Gastroesophageal sphincter (tissue), 4 donors: Measurements from ENCODE around the gene MRPL43. TPM values are rescaled to one million over a fixed set of nuclear protein-coding genes. Genes with fewer than 3 reads are reported as not detected.

Experiments
- ATAC-seq: fragments of 150-250 bp; one replicate; pipeline ENCODE4 v1.9.1; 2016; ENCODE audit warnings: mild to moderate bottlenecking, moderate library complexity
- H3K27ac ChIP-seq, 4 donors: fragments of 200-600 bp; sonication (generic) in 3 of 4; 1 replicate in 3 of 4; 2 replicates in 1 of 4; pipeline ENCODE4 v1.5.1; 2016 to 2019
- H3K27me3 ChIP-seq: fragments of 200-600 bp; sonication (generic); one replicate; pipeline ENCODE4 v1.5.1; 2019
- H3K36me3 ChIP-seq, 2 donors: fragments of 200-600 bp; sonication (generic); one replicate each; pipeline ENCODE4 v1.5.1; 2019; ENCODE audit warnings: control low read depth in 1 of 2
- H3K4me1 ChIP-seq, 3 donors: fragments of 200-600 bp; sonication (generic); 1 replicate in 2 of 3; 2 replicates in 1 of 3; pipeline ENCODE4 v1.5.1; 2016 to 2019; ENCODE audit warnings: control low read depth in 2 of 3
- H3K4me3 ChIP-seq, 2 donors: fragments of 200-600 bp; sonication (generic); one replicate each; pipeline ENCODE4 v1.5.1; 2019; ENCODE audit warnings: mild to moderate bottlenecking in 1 of 2, moderate library complexity in 1 of 2
- H3K9me3 ChIP-seq, 3 donors: fragments of 200-600 bp; sonication (generic); one replicate each; pipeline ENCODE4 v1.5.1; 2017 to 2019; ENCODE audit warnings: control low read depth in 2 of 3
- EP300 ChIP-seq: sonication (generic); formaldehyde crosslinking; IDR thresholded peaks from one replicate; pipeline ENCODE4 v1.6.1; 2017; ENCODE audit warnings: antibody characterized with exemption, mild to moderate bottlenecking
- POLR2A ChIP-seq, 2 donors: fragments of 450-650 bp; IDR thresholded peaks; one replicate each; pipeline ENCODE4 v1.6.1; 2017; ENCODE audit warnings: antibody characterized with exemption in 2 of 2, mild to moderate bottlenecking in 2 of 2, moderate library complexity in 1 of 2
- POLR2AphosphoS5 ChIP-seq: sonication (generic); formaldehyde crosslinking; IDR thresholded peaks from one replicate; pipeline ENCODE4 v1.6.1; 2017; ENCODE audit warnings: antibody characterized with exemption
- WGBS, 2 donors: methylation state at CpG; one replicate each; pipeline ENCODE4 v1.1.5; 2018; ENCODE audit warnings: low coverage in 1 of 2; 5-methylcytosine and 5-hydroxymethylcytosine counted together
- total RNA-seq, 4 donors: library from RNA; depleted of rRNA; stranded (reverse); fragments of >200 nt; gene quantifications; one replicate each; pipeline ENCODE4 v1.1.0, GENCODE V29; 2016
- TF ChIP-seq, protein P1 (sequence below), 4 experiments: fragments of 200-600 bp in 2 of 4; fragments of 450-650 bp in 2 of 4; sonication (generic) in 1 of 4; IDR thresholded peaks; one replicate each; pipeline ENCODE4 v1.5.1; 2017 to 2019; ENCODE audit warnings: antibody characterized with exemption in 4 of 4, mild to moderate bottlenecking in 2 of 4, moderate library complexity in 2 of 4

MRPL43 gene
- total RNA-seq, 4 donors from 2014 or later: 58.0 to 93.8 (median 80.7) TPM

DNA sequence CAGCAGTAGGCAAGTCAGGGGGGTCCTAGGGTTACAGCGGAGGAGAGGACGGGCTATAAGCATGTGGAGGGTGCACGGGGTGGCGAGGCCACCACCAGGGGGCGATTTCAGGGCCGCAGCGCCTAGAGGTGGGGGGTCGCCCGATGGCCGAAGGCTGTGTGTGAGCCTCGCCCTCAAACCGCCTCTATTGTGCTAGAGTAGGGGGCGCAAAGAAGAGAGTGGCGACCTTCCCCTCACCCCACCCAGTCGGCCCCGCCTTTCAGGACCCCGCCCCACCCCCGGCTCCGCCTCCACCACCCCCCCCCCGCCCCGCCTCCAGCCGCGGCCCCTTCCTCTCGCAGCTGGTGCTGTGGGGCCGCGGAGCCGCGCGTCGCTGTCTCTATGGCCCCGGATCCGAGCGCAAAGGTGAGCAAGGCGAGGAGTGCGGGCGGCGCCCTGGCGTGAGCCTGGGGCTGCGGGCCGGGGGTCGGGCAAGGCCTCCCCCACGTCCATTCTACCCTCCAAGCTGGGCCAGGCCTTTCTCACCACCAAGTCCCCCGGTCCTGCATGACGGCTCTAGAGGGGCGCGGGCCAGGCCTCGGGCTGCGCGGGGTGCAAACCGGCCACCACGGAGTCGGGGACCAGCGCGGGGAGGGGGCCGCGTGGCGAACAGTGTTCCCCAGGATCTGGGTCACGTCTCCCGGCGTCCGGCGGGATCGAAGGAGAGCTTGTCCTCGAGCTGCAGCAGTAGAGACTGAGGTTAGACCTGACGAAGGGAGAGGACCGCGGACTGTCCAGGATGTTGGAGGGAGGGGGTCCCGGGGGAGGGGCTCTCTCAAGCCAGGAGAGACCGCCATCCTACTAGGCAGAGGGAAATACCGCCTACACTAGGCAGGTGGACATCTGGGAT is 17.9 kb downstream of the MRPL43 start, which contains the start of gene SEMA4G:
Gene SEMA4G, plus strand, starts transcription at position 318 of the 889 bp plus-strand sequence. CDS start 3,409 bp downstream, outside the sequence.
- H3K27me3 ChIP-seq: no peaks in the 10 kb centered on the region
- TF ChIP-seq POLR2AphosphoS5 (no peak), EP300 (no peak), POLR2A (IDR thresholded peaks at IDR 0.05) (no peak)
- TF ChIP-seq, protein P1, sequence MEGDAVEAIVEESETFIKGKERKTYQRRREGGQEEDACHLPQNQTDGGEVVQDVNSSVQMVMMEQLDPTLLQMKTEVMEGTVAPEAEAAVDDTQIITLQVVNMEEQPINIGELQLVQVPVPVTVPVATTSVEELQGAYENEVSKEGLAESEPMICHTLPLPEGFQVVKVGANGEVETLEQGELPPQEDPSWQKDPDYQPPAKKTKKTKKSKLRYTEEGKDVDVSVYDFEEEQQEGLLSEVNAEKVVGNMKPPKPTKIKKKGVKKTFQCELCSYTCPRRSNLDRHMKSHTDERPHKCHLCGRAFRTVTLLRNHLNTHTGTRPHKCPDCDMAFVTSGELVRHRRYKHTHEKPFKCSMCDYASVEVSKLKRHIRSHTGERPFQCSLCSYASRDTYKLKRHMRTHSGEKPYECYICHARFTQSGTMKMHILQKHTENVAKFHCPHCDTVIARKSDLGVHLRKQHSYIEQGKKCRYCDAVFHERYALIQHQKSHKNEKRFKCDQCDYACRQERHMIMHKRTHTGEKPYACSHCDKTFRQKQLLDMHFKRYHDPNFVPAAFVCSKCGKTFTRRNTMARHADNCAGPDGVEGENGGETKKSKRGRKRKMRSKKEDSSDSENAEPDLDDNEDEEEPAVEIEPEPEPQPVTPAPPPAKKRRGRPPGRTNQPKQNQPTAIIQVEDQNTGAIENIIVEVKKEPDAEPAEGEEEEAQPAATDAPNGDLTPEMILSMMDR (IDR thresholded peaks at IDR 0.05): peak in 3 of 4 experiments; percentile 53 to 81 (median 69)
- 20 to 33% methylated on average over 1 to 3 of the region's 70 CpGs for WGBS, 2 donors
- peaks cover 0 to 21% (median 11%) of the 10 kb centered on the region in 3 donors for H3K4me1 ChIP-seq
- peak within 1 kb of the TSS; percentile 32 to 62 for H3K4me3 ChIP-seq
- no peaks in the 10 kb centered on the region for H3K9me3 ChIP-seq
- H3K27ac ChIP-seq: peak within 1 kb of the TSS in 2 of 4 donors; percentile 4 to 54
- peaks cover 0 to 23% of the 10 kb centered on the region in 2 donors for H3K36me3 ChIP-seq
- ATAC-seq: peak; percentile 85

DNA sequence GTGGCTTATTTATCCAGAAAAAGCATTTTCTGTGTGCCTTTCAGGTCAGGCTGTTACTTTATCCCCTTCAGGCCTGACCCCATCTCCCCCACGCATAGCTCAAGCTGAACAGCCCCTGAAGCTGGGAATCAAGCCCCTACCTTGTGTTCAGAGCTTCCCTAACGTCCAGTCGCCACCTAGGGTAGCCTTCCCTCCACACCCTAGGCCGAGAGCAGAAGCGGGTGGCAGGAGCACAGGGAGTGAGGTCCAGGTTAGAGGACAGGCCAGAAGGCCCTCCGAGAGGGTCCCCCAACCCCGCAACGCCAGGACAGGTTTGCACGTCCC is 18.5 kb downstream of the MRPL43 start:
- Histone ChIP-seq H3K4me3 (peak overlapping the region; percentile 32 to 62), H3K9me3 (no peaks in the 10 kb centered on the region), H3K4me1 (peaks cover 0 to 21% (median 11%) of the 10 kb centered on the region in 3 donors), H3K27me3 (no peaks in the 10 kb centered on the region), H3K36me3 (peaks cover 0 to 29% of the 10 kb centered on the region in 2 donors), H3K27ac (peak overlapping the region in 1 of 4 donors; percentile 54)
- no peak for TF ChIP-seq EP300
- no peak for TF ChIP-seq POLR2AphosphoS5
- peak; percentile 8 for ATAC-seq
- WGBS, 2 donors: 20% methylated on average over 1 of the region's 9 CpGs; no CpG with 5 or more reads in 1 of the 2 donors

DNA sequence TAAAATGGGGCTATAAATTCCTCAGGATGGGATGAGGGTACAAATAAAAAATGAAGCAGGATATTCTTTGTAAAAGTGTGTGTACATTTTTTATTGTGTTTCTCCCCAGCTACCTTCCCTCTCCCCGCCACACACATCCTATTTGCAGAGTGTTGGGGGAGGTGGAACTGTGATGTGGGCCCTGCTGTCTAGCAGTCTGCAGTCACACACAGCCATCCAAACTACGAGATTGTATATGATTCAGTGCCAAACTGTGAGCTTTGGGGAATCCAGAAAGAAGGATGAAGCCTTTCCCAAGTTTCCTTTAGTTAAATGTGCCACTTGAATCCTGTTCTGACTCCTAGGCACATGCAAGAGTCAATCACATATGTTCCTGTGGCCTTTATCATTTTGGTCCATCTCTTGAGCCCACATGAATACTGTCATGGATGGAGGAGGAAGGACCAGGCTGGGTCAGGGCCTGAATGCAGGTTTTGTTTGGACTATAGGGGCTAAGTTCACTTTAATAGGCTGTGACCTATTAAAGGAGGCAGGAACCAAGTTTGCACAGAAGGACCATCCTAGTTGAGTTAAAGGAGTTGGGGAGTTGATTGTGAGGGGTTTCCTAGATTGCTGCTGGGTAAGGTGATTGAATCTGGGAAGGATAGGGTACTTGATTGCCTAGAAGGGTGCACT is 19.1 kb downstream of the MRPL43 start:
- Histone ChIP-seq H3K36me3 (peaks cover 0 to 36% of the 10 kb centered on the region in 2 donors), H3K4me1 (peaks cover 0 to 21% (median 11%) of the 10 kb centered on the region in 3 donors), H3K4me3 (no peak overlapping the region), H3K27ac (no peak overlapping the region), H3K27me3 (no peaks in the 10 kb centered on the region), H3K9me3 (no peaks in the 10 kb centered on the region)
- 71 to 100% methylated on average over 1 to 2 of the region's 2 CpGs for WGBS, 2 donors
- no peak for ATAC-seq
- TF ChIP-seq EP300 (no peak), POLR2A (IDR thresholded peaks at IDR 0.05) (no peak), POLR2AphosphoS5 (no peak)
- TF ChIP-seq, protein P1 (IDR thresholded peaks at IDR 0.05): no peak

DNA sequence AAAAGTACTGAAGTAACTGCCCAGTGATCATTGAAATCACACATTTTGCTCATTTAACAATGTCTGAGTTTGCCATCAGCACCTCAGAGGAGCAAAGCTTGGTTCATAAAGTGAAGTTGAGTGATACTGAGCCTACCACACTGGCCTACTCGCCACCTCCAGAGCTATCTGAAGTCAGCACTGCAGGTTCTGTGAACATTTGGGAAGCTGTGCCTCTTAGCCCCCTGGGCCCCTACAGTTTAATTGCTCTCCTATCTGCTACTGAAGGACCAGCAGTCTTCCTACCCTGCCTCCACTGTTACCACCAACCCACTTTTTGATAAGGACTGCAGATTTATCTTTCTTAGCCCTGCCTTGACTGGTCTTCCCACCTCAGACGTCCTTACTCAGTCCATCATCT is 20.0 kb downstream of the MRPL43 start:
- Histone ChIP-seq H3K4me3 (no peak overlapping the region), H3K27me3 (no peaks in the 10 kb centered on the region), H3K9me3 (no peaks in the 10 kb centered on the region), H3K27ac (no peak overlapping the region), H3K4me1 (peaks cover 0 to 21% (median 11%) of the 10 kb centered on the region in 3 donors), H3K36me3 (peaks cover 0 to 44% of the 10 kb centered on the region in 2 donors)
- 50 to 82% methylated on average over 1 to 2 of the region's 2 CpGs for WGBS, 2 donors
- TF ChIP-seq POLR2AphosphoS5 (no peak), POLR2A (IDR thresholded peaks at IDR 0.05) (no peak), EP300 (no peak)
- TF ChIP-seq, protein P1 (IDR thresholded peaks at IDR 0.05): no peak
- ATAC-seq: no peak

DNA sequence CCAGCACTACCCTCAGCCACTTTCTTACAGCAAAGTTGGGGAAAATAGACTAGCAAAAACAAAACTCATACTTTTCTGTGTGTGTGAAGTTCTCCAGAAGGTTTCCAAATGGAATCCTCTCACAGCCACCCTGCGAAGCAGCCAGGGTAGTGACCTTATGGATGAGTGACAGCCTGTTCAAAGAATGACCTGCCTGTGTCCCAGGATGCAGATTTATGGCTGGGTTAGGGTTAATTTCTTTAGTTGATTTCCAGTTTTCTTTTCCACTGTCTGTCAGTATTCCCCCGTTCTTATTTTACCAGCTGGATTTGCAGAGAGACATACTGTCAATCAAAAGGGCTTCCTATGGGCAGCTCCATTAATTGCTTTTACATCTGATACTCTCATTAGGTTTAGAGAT is 20.4 kb downstream of the MRPL43 start:
- Histone ChIP-seq H3K27ac (no peak overlapping the region), H3K4me1 (peaks cover 0 to 21% (median 11%) of the 10 kb centered on the region in 3 donors), H3K9me3 (no peaks in the 10 kb centered on the region), H3K36me3 (peaks cover 0 to 49% of the 10 kb centered on the region in 2 donors), H3K4me3 (no peak overlapping the region), H3K27me3 (no peaks in the 10 kb centered on the region)
- WGBS, 2 donors: 42 to 86% methylated on average over 1 to 2 of the region's 2 CpGs
- TF ChIP-seq EP300 (no peak), POLR2AphosphoS5 (no peak), POLR2A (IDR thresholded peaks at IDR 0.05) (no peak)
- TF ChIP-seq, protein P1 (IDR thresholded peaks at IDR 0.05): no peak
- ATAC-seq: no peak
